Tibial nerve (tissue), 4 donors: ENCODE measurements around the gene SLTM. TPM values are rescaled to one million over a fixed set of nuclear protein-coding genes. Genes with fewer than 3 reads are reported as not detected.
"Not testable (repeated sequence)": the region's sequence is repeated elsewhere in the genome, so short reads cannot be mapped to it uniquely, and the experiment has no call there.

Experiments used
- DNase-seq, 2 donors: peaks; one replicate each; pipeline ENCODE4 v3.0.0-alpha.2; 2019; ENCODE audit warnings: low spot score in 2 of 2
- H3K27ac ChIP-seq, 4 donors: fragments of 200-600 bp; sonication (generic) in 3 of 4; one replicate each; pipeline ENCODE4 v1.5.1; 2017 to 2019; ENCODE audit warnings: mild to moderate bottlenecking in 1 of 4
- H3K27me3 ChIP-seq, 2 donors: fragments of 200-600 bp; sonication (generic) in 1 of 2; one replicate each; pipeline versions ENCODE4 v1.5.1 to v1.6.0; 2017 to 2019
- H3K36me3 ChIP-seq, 3 donors: fragments of 200-600 bp; sonication (generic); one replicate each; pipeline ENCODE4 v1.5.1; 2018 to 2019
- H3K4me1 ChIP-seq, 4 donors: fragments of 200-600 bp; sonication (generic) in 3 of 4; one replicate each; pipeline ENCODE4 v1.5.1; 2017 to 2019
- H3K4me3 ChIP-seq, 4 donors: fragments of 200-600 bp; sonication (generic) in 3 of 4; one replicate each; pipeline ENCODE4 v1.5.1; 2017 to 2019; ENCODE audit warnings: mild to moderate bottlenecking in 1 of 4, moderate library complexity in 1 of 4
- H3K9me3 ChIP-seq, 4 donors: fragments of 200-600 bp; sonication (generic) in 3 of 4; one replicate each; pipeline ENCODE4 v1.5.1; 2017 to 2019
- CTCF ChIP-seq, 5 experiments: fragments of 200-600 bp in 3 of 5; fragments of 450-650 bp in 2 of 5; sonication (generic) in 3 of 5; IDR thresholded peaks; one replicate each; pipeline ENCODE4 v1.5.1; 2016 to 2019; ENCODE audit warnings: antibody characterized with exemption in 5 of 5, mild to moderate bottlenecking in 3 of 5, moderate library complexity in 2 of 5
- EP300 ChIP-seq, 2 donors: sonication (generic); formaldehyde crosslinking; IDR thresholded peaks; one replicate each; pipeline ENCODE4 v1.6.1; 2017; ENCODE audit warnings: antibody characterized with exemption in 2 of 2, mild to moderate bottlenecking in 1 of 2
- POLR2A ChIP-seq, 2 donors: fragments of 450-650 bp; IDR thresholded peaks; one replicate each; pipeline ENCODE4 v1.6.1; 2017; ENCODE audit warnings: antibody characterized with exemption in 2 of 2, mild to moderate bottlenecking in 2 of 2, moderate library complexity in 2 of 2
- WGBS, 2 donors: methylation state at CpG; one replicate each; pipeline ENCODE4 v1.1.5; 2018; 5-methylcytosine and 5-hydroxymethylcytosine counted together
- total RNA-seq, 4 donors: library from RNA; depleted of rRNA; stranded (reverse); fragments of >200 nt; gene quantifications; one replicate each; pipeline ENCODE4 v1.1.0, GENCODE V29; 2016

SLTM gene
- total RNA-seq, 4 donors from 2014 or later, result 87.9 to 126 (median 115) TPM

GRCh38 chr15:58919232-58919631, 14.2 kb downstream of the SLTM start:
- no peak for DNase-seq
- TF ChIP-seq CTCF (IDR thresholded peaks at IDR 0.05) (no peak), POLR2A (IDR thresholded peaks at IDR 0.05) (no peak), EP300 (IDR thresholded peaks at IDR 0.05) (no peak)
- Histone ChIP-seq H3K36me3 (peaks cover 0 to 22% (median 0%) of the 10 kb centered on the region in 3 donors), H3K27me3 (no peaks in the 10 kb centered on the region), H3K4me1 (peaks cover 0 to 46% (median 2%) of the 10 kb centered on the region in 4 donors), H3K9me3 (no peaks in the 10 kb centered on the region), H3K27ac (no peak overlapping the region), H3K4me3 (no peak overlapping the region)
- WGBS, 2 donors, result 97% methylated on average over 7 of the region's 7 CpGs

DNA sequence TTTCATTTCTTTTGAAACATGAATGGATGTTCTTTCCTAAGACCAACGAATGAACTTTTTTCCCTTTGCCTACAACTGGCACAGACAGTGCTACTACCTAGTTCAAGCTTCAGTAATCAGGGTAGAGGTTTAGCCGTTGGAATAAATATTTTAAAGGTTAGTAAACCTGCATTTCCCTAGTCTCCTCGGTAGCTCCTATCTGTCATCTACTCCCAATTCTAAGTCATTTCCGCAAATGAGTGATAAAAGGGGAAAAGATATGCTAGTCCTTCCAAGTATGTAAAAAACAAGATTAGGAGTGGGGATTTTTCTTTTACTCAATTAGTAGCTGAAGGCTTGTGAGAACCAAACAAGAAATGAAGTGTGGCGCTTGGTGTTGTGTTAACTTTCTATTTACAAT, 15.2 kb downstream of the SLTM start:
- no peak overlapping the region for H3K4me3 ChIP-seq
- no peaks in the 10 kb centered on the region for H3K27me3 ChIP-seq
- no peak overlapping the region for H3K27ac ChIP-seq
- no peaks in the 10 kb centered on the region for H3K9me3 ChIP-seq
- peaks cover 0 to 28% (median 0%) of the 10 kb centered on the region in 3 donors for H3K36me3 ChIP-seq
- no peak for DNase-seq
- WGBS, 2 donors, result 78 to 81% methylated on average over 5 of the region's 5 CpGs
- TF ChIP-seq EP300 (IDR thresholded peaks at IDR 0.05) (no peak), POLR2A (IDR thresholded peaks at IDR 0.05) (no peak), CTCF (IDR thresholded peaks at IDR 0.05) (no peak)
- peaks cover 0 to 37% (median 0%) of the 10 kb centered on the region in 4 donors for H3K4me1 ChIP-seq

GRCh38 chr15:58917613-58918129, 15.8 kb downstream of the SLTM start:
- not testable (repeated sequence) for H3K4me3 ChIP-seq, H3K27ac ChIP-seq, H3K27me3 ChIP-seq, H3K9me3 ChIP-seq, DNase-seq
- Histone ChIP-seq H3K4me1 (peaks cover 0 to 31% (median 0%) of the 10 kb centered on the region in 4 donors), H3K36me3 (peaks cover 0 to 27% (median 0%) of the 10 kb centered on the region in 3 donors)
- 78 to 91% methylated on average over 10 of the region's 10 CpGs for WGBS, 2 donors

DNA sequence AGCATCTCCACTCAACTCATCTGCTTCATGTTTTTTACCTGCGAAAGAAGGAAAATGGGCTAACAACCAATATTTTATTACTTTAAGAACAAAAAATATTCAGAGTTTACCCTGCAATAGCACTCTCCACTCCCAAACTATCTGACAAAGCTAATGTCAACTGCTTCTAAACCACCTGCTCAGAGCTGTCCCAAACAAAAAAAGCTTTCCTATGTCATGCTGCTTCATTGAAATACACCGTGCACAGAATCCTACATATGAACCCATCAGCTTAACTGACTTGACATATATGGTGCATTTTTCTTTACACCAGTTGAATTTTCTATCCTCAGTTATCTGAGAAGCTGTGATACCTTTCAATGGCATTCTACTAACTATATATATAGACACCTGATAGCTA, 16.5 kb downstream of the SLTM start:
- DNase-seq, result no peak
- no peaks in the 10 kb centered on the region for H3K9me3 ChIP-seq
- 97% methylated on average over 2 of the region's 2 CpGs for WGBS, 2 donors
- H3K27ac ChIP-seq, result no peak overlapping the region
- H3K4me3 ChIP-seq, result no peak overlapping the region
- H3K36me3 ChIP-seq, result peaks cover 0 to 34% (median 0%) of the 10 kb centered on the region in 3 donors
- no peak for TF ChIP-seq EP300 (IDR thresholded peaks at IDR 0.05)
- no peak for TF ChIP-seq CTCF (IDR thresholded peaks at IDR 0.05)
- TF ChIP-seq POLR2A (IDR thresholded peaks at IDR 0.05), result no peak
- H3K4me1 ChIP-seq, result peaks cover 0 to 31% (median 0%) of the 10 kb centered on the region in 4 donors
- H3K27me3 ChIP-seq, result no peaks in the 10 kb centered on the region

- TF ChIP-seq POLR2A (IDR thresholded peaks at IDR 0.05) (no peak), CTCF (IDR thresholded peaks at IDR 0.05) (no peak), EP300 (IDR thresholded peaks at IDR 0.05) (no peak)
- no peak for DNase-seq
- no peaks in the 10 kb centered on the region for H3K27me3 ChIP-seq
- peaks cover 0 to 42% (median 0%) of the 10 kb centered on the region in 3 donors for H3K36me3 ChIP-seq
- peaks cover 0 to 33% (median 0%) of the 10 kb centered on the region in 4 donors for H3K4me1 ChIP-seq
- H3K4me3 ChIP-seq, result no peak overlapping the region
- H3K9me3 ChIP-seq, result no peaks in the 10 kb centered on the region
- H3K27ac ChIP-seq, result no peak overlapping the region
- WGBS, 2 donors, result 89 to 91% methylated on average over 4 of the region's 4 CpGs
These were observed 23.0 kb downstream of the SLTM start for GRCh38 chr15:58910456-58910855.
